GM06990 (cell line): Measurements from ENCODE around the gene LRFN4.
"Not testable (repeated sequence)": the region's sequence is repeated elsewhere in the genome, so short reads cannot be mapped to it uniquely, and the experiment has no call there.

Experiments
- DNase-seq: peaks from one replicate; pipeline ENCODE4 v3.0.0-alpha.2; 2011; ENCODE audit not compliant: insufficient read length; ENCODE audit errors: extremely low read depth
- H3K27me3 ChIP-seq: replicated peaks from 2 replicates; pipeline ENCODE4 v1.6.0; 2011; ENCODE audit warnings: low read length; ENCODE audit not compliant: control insufficient read depth, insufficient read depth
- H3K36me3 ChIP-seq: 2 replicates; pipeline ENCODE4 v1.5.1; 2011; ENCODE audit warnings: low read length; ENCODE audit not compliant: control insufficient read depth, insufficient read depth
- H3K4me3 ChIP-seq: replicated peaks from 2 replicates; pipeline ENCODE4 v1.5.1; 2011; ENCODE audit warnings: low read depth, mild to moderate bottlenecking, control low read depth, low read length
- TF ChIP-seq, protein P1 (sequence below): IDR thresholded peaks from 2 replicates; pipeline ENCODE4 v1.5.1; 2011; ENCODE audit warnings: low read length, control low read depth, mild to moderate bottlenecking, inconsistent platforms; ENCODE audit not compliant: insufficient read depth, poor library complexity, severe bottlenecking

LRFN4 gene

DNA sequence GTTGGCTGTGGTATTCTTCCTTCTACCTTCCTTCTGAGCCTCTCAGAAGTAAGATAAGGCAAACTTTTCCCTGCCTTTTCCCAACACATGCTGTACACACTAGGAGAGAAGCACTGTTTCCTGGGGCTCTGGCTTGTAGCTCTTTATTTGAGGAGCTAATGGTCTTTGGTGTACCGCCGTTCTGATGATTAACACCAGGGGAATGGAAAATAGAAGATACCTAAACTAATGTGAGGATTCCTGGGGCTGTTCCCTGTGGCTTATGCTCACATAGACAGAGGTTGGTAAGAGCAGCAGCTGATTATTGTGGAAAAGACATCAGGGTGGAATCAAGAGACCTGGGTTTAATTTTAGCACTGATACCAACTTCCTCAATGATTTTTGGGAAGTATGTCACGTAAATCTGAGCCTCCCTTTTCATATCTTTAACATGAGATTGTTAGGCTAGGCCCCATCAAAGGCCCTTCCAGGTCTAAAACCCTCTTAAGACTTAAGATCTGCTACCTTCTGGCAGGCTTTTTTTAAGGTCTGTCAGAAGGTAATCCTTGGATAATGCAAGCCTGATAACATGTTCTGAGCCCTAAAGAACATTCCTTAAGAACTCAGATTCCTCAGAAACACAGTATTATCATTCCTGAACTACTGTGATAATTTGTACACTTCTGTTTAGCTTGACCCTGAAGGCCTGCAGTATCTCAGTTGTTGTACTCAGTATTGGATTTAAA is 38.5 kb upstream of the LRFN4 start:
- Histone ChIP-seq H3K4me3 (no peak overlapping the region), H3K36me3 (no peaks in the 10 kb centered on the region; the same call in 1 of the 2 replicates), H3K27me3 (no peaks in the 10 kb centered on the region)
- no peak for DNase-seq
- TF ChIP-seq, protein P1, sequence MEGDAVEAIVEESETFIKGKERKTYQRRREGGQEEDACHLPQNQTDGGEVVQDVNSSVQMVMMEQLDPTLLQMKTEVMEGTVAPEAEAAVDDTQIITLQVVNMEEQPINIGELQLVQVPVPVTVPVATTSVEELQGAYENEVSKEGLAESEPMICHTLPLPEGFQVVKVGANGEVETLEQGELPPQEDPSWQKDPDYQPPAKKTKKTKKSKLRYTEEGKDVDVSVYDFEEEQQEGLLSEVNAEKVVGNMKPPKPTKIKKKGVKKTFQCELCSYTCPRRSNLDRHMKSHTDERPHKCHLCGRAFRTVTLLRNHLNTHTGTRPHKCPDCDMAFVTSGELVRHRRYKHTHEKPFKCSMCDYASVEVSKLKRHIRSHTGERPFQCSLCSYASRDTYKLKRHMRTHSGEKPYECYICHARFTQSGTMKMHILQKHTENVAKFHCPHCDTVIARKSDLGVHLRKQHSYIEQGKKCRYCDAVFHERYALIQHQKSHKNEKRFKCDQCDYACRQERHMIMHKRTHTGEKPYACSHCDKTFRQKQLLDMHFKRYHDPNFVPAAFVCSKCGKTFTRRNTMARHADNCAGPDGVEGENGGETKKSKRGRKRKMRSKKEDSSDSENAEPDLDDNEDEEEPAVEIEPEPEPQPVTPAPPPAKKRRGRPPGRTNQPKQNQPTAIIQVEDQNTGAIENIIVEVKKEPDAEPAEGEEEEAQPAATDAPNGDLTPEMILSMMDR, result no peak

DNA sequence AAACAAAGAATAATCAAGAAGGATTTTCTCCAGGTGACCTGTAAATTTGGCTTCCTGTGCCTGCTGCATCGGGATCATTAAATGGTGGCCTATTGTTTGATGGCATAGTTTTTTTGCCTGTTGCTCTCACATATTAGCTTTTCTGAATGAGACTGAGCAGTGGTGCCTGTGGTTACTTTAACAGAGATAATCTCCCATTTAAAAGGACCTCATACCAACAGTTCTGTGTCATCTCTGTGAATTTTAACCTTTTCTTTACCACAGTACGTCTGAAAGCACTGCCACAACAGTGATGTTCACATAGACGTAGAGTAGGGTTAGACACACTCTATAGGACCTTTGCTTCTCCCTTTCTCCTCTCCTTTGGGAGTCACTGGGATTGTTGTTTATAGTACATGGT is 36.5 kb upstream of the LRFN4 start:
- TF ChIP-seq, protein P1, result no peak
- Histone ChIP-seq H3K27me3 (no peaks in the 10 kb centered on the region), H3K36me3 (no peaks in the 10 kb centered on the region; the same call in 1 of the 2 replicates), H3K4me3 (no peak overlapping the region)
- no peak for DNase-seq

DNA sequence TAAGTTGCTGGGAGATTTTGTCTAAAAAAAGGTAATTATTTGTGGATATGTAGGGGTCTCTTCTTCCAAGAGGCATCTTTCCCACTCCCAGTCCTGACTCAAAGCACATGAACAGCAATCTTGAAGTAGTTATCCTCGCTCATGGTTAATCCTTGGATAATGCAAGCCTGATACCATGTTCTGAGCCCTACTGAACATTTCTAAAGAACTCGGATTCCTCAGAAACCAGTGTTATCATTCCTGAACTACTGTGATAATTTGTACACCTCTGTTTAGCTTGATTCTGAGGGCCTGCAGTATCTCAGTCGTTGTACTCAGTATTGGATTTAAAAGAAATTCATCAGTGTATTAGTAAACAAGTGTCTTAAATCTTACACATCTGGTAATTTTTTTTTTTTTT is 36.0 kb upstream of the LRFN4 start:
- H3K36me3 ChIP-seq, result no peaks in the 10 kb centered on the region; the same call in 1 of the 2 replicates
- TF ChIP-seq, protein P1, result no peak
- no peak overlapping the region for H3K4me3 ChIP-seq
- no peaks in the 10 kb centered on the region for H3K27me3 ChIP-seq
- DNase-seq, result no peak

DNA sequence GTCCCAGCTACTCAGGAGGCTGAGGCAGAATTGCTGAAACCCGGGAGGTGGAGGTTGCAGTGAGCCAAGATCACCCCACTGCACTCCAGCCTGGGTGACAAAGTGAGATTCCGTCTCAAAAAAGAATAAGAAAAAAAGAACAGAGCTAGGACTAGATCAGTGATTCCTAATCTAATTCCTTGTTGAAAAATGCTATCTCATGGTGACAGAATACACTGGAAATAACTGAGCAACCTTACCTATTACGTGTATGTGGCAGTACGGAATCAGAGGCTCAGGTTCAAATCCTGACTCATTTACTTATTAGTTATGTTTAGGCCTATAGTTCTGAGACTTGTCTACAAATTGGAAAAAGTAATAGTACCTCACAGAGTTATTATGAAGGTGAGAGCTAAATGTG is 33.2 kb upstream of the LRFN4 start:
- Histone ChIP-seq H3K4me3 (no peak overlapping the region), H3K27me3 (no peaks in the 10 kb centered on the region), H3K36me3 (peaks cover 2% of the 10 kb centered on the region; the same call in 1 of the 2 replicates)
- TF ChIP-seq, protein P1, result no peak
- DNase-seq, result no peak

DNA sequence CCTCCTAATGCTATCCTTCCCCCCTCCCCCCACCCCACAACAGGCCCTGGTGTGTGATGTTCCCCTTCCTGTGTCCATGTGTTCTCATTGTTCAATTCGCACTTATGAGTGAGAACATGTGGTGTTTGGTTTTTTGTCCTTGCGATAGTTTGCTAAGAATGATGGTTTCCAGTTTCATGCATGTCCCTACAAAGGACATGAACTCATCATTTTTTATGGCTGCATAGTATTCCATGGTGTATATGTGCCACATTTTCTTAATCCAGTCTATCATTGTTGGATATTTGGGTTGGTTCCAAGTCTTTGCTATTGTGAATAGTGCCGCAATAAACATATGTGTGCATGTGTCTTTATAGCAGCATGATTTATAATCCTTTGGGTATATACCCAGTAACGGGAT is 32.3 kb upstream of the LRFN4 start:
- H3K36me3 ChIP-seq, DNase-seq, H3K4me3 ChIP-seq, H3K27me3 ChIP-seq: not testable (repeated sequence)

DNA sequence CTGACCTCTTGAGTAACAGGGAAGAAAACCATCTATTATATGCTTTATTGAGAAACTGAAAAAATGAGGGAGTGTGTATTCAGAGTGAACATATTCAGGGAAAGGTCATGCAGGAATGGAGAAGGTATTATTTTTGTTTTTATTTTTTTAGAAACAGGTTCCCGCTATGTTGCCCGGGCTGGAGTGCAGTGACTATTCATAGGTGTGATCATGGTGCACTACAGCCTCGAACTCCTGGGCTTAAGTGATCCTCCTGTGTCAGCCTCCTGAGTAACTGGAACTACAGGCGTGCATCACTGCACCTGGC is 22.4 kb upstream of the LRFN4 start:
- Histone ChIP-seq H3K27me3 (no peaks in the 10 kb centered on the region), H3K36me3 (peaks cover 2% of the 10 kb centered on the region), H3K4me3 (no peak overlapping the region)
- no peak for DNase-seq
- TF ChIP-seq, protein P1, result no peak
